GOT3 (cell line): ENCODE results near the gene RPS25.
"Not testable (repeated sequence)": the region's sequence is repeated elsewhere in the genome, so short reads cannot be mapped to it uniquely, and the experiment has no call there.

Experiments used
- DNase-seq: peaks from one replicate; lab custom pipeline; 2025; ENCODE audit warnings: mixed read lengths; lab: John Stamatoyannopoulos, UW

Gene RPS25

DNA sequence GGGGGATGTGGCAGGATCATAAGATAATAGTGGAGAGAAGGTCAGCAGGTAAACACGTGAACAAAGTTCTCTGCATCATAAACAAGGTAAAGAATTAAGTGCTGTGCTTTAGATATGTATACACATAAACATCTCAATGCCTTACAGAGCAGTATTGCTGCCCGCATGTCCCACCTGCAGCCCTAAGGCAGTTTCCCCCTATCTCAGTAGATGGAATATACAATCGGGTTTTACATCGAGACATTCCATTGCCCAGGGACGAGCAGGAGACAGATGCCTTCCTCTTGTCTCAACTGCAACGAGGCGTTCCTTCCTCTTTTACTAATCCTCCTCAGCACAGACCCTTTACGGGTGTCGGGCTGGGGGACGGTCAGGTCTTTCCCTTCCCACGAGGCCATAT is 21.3 kb upstream of the RPS25 start:
- DNase-seq = not testable (repeated sequence)

GRCh38 chr11:119038884-119039283 is 20.7 kb upstream of the RPS25 start:
- no peak for DNase-seq

- no peak for DNase-seq
Measured at GRCh38 chr11:119034813-119035212, 16.7 kb upstream of the RPS25 start.

DNA sequence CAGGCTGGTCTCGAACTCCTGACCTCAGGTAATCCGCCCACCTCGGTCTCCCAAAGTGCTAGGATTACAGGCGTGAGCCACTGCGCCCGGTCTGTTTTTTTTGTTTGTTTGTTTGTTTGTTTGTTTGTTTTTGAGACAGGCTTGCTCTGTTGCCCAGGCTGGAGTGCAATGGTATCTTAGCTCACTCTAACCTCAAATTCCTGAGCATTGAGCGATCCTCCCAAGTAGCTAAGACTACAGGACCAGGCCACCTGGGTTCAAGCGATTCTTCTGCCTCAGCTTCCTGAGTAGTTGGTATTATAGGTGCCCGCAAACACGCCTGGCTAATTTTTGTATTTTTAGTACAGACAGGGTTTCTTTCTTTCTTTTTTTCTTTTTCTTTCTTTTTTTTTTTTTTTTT is 15.3 kb upstream of the RPS25 start:
- DNase-seq = not testable (repeated sequence)

- DNase-seq = no peak
Measured at GRCh38 chr11:119031912-119032280, 13.8 kb upstream of the RPS25 start.

GRCh38 chr11:119030329-119031047 is 12.3 kb upstream of the RPS25 start, which contains the start of gene SLC37A4:
Gene SLC37A4, minus strand, starts transcription at chr11:119030877.
- DNase-seq = peak; percentile 63

DNA sequence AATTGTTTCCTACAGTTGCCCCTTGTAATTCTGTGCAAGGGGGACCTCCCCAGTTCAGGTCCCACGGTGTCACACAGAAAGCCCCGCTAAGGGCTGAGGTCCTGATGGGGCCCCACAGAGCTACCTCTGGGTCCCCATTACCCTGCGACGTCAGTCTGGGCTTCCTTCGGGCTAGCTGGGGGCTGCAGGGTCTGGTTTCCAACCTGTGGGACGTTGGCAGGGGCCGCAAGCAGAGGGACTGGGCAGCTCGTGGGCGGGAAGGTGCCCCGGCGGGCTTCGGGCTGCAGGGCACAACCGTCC is 11.8 kb upstream of the RPS25 start:
- no peak for DNase-seq

GRCh38 chr11:119029340-119030028 is 11.3 kb upstream of the RPS25 start:
- DNase-seq = no peak

DNA sequence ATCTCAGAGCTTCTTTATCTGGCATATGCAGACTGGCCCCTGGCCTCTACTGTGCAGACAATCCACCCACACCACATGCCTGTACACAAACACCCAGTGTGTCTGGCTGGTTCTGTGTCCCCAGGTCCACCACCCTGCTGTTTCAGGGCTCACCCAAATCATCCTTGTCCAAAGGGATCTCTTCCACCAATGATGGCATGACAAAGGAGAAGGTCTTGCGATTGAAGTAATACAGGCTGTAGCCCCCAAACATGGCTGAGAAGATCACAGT is 10.9 kb upstream of the RPS25 start:
- no peak for DNase-seq

GRCh38 chr11:119028346-119029068 is 10.4 kb upstream of the RPS25 start:
- DNase-seq = no peak

DNA sequence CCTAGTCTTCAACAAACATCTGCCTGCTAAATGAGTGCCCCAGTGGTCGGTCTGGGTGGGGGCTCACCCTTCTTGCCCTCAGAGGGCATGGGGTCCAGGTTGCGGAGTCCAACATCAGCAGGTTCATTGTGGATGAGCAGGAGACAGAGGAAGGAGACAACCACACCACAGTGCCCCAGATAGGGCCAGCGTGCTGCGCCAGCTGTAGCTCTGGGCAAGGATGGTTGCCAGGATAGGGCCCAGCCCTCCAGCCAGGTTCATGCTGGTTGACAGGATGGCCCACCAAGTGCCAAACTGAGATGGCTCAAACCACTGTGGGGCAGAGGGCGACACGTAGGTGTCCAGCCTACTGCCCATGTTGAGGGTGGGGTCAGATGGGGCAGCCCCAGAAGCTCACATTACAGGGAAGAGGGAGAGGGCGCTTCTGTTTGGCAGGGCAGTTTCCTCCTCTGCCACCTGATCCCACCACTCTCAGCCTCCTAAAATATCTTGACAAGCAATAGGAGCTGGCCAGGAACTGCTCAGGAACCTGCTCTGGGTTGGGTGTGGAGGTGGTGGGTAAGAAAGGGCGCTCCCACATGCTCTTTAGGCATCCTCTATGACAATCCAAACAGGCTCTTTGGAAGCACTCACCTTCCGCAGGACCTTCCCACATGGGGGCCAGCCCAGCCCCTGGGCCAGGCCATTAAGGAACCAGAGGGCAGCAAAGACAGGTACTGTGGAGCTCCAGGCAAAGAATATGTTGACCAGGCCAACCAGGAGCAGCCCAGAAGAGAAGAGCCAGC is 9.6 kb upstream of the RPS25 start:
- DNase-seq = no peak

GRCh38 chr11:119026970-119027369 is 8.8 kb upstream of the RPS25 start:
- DNase-seq = no peak

DNA sequence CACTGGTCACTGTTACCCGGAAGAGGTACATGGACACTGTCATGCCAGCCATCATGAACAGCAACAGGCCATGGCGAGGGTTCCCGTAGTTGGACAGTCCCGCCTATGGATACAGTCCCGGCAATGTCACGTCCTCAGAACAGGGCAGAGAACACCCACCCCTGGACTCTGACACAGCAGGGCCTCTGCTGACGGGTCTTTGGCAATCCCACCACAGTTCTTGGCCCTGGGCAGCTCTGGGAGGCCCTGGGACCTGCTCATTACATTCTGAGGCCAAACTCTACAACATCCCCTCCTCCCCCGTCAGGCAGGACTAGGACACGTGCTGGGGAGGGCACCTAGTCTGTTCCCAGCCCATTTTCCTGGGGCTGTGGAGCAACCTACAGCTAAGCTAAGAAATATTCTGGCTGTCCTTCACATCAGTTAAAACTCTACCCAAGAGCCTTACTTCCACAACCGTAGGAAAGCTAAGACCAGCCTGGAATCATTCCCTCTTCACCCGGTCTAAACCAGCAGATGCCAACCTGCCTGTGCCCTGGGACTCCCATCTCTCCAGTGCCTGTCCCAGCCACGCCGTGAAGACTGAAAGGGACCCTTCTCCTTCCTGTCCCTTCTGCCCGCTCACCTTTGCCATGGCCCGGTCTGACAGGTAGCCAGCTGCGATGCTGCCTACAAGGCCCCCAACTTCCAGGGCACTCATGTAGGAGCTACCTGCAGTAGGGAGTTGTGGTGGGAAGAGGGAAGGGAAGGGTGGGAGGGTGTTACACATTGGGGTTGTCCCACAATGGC is 8.0 kb upstream of the RPS25 start:
- DNase-seq = no peak

DNA sequence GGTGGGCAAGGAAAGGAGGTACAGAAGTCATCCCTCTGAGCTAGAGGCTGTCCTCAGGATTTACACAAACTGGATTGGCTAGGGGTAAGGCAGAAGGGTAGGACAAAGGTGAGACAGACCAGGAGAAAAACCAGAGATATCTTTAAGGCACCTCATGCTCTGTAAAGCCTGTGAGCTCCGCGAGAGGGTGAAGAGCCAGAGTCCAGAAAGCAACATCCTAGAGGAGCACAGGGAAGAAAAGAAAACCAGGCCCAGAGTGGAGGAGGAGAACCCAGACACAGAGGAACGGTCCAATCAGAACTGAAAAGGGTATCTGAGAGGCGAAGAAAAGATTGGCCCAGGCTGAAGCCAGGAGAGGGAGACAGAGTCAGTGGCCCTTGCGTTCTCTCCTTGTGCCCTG is 7.4 kb upstream of the RPS25 start:
- no peak for DNase-seq

- DNase-seq = no peak
Measured at GRCh38 chr11:119025099-119025473, 6.9 kb upstream of the RPS25 start.

DNA sequence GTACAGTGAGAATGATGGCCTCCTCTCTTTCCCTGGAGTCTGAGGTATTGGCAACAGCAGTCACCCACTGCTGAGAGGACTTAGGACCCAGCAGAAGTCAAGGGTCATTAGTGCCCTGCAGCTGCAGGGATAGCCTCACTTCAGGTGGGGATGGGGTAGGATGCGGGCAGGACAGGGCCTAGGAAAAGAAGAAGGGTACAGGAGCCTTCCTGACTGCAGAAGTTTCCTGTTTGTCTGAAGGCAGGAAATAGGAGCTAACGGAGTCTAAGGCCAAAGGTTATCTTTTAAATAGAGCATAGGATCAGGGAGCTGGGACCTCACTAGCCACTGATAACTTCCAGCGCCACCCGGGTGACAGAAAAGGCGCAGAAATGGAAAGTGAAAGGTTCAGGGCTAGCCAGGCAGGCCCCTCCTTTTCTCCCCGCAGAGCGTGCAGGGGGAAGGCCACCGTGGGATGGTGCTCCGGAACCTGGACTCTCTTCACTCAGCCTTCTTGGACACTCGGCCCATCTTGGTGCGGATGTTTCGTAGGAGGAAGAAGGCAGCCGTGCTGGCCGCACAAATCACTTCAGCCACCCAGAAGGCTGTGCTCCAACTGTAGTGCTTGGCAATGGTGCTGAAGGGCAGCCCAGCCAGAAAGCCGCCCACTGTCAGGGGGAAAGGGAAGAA is 6.4 kb upstream of the RPS25 start:
- DNase-seq = no peak

- no peak for DNase-seq
Measured at GRCh38 chr11:119023741-119024140, 5.6 kb upstream of the RPS25 start.

DNA sequence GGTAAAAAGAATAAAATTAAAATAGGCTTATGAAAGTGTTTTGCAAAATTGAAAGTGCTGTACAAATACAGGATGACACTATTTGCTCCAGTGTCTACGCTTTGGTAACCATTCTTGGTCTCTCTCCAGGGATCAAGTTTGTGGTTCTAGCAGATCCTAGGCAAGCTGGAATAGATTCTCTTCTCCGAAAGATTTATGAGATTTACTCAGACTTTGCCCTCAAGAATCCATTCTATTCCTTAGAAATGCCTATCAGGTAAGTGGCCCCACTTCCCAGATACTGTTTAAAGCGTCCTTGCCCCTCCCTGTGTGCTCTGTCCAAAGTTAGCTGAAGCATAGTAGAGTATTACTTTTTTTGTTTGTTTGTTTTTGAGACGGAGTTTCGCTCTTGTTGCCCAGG is 3.5 kb upstream of the RPS25 start:
- DNase-seq = no peak

GRCh38 chr11:119019996-119020395 is 1.9 kb upstream of the RPS25 start:
- DNase-seq = no peak

- DNase-seq = not testable (repeated sequence)
Measured at GRCh38 chr11:119017377-119017776, 766 bp downstream of the RPS25 start.

GRCh38 chr11:119016216-119017009 is 1.7 kb downstream of the RPS25 start:
- no peak for DNase-seq
